Body of pancreas (tissue), 4 donors: Measurements from ENCODE around the gene PROB1.

Experiments
- POLR2A ChIP-seq, 3 donors: fragments of 450-650 bp; IDR thresholded peaks; one replicate each; pipeline ENCODE4 v1.6.1; 2016; ENCODE audit warnings: antibody characterized with exemption in 3 of 3, mild to moderate bottlenecking in 2 of 3
- TF ChIP-seq, protein P1 (sequence below), 7 experiments: fragments of 450-650 bp in 4 of 7; fragments of 200-600 bp in 3 of 7; sonication (generic) in 3 of 7; IDR thresholded peaks; one replicate each; pipeline ENCODE4 v1.5.1; 2016 to 2019; ENCODE audit warnings: antibody characterized with exemption in 7 of 7

DNA sequence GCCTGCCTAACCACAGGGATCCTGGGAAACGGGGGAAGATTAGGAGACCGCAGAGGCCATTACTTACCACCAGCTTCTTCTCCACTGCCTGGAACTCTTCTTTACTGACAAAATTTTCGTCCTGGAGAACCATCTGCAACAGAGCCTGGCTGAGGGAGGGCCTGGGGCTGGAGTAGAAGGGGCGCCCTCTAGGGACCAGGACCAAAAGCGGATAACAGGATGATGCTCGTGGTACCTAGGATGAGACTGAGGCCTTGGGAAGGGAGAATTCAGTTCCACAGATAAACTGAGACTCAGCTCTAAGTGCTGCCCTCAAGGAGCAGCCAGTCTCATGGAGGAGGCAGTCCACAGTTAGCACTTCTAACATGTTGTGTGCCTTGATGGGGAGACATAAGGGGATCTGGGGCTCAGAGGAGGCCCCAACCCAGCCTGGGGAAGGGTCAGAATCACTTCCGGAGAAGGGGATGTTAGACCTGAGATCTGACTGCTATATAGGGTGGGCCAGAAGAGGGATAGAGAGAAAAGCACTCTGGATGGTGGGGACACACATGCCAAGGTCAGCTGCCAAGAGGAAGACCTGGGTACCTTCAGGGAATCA lies 7.8 kb upstream of the PROB1 start:
- TF ChIP-seq, protein P1, sequence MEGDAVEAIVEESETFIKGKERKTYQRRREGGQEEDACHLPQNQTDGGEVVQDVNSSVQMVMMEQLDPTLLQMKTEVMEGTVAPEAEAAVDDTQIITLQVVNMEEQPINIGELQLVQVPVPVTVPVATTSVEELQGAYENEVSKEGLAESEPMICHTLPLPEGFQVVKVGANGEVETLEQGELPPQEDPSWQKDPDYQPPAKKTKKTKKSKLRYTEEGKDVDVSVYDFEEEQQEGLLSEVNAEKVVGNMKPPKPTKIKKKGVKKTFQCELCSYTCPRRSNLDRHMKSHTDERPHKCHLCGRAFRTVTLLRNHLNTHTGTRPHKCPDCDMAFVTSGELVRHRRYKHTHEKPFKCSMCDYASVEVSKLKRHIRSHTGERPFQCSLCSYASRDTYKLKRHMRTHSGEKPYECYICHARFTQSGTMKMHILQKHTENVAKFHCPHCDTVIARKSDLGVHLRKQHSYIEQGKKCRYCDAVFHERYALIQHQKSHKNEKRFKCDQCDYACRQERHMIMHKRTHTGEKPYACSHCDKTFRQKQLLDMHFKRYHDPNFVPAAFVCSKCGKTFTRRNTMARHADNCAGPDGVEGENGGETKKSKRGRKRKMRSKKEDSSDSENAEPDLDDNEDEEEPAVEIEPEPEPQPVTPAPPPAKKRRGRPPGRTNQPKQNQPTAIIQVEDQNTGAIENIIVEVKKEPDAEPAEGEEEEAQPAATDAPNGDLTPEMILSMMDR (IDR thresholded peaks at IDR 0.05), result peak in 2 of 7 experiments; percentile 25 to 27
- no peak for TF ChIP-seq POLR2A (IDR thresholded peaks at IDR 0.05)
